GM18498 (cell line): ENCODE results near the gene ZSCAN9.
A peak's percentile ranks its signal among the peaks of the same experiment; 100 is the strongest.

ENCODE experiments used
- ATAC-seq: cut with Tn5 transposase; IDR thresholded peaks from one replicate; pipeline ENCODE4 v1.9.1; 2021; ENCODE audit warnings: mild to moderate bottlenecking, moderate library complexity; ENCODE audit not compliant: unreplicated experiment

ZSCAN9 gene

DNA sequence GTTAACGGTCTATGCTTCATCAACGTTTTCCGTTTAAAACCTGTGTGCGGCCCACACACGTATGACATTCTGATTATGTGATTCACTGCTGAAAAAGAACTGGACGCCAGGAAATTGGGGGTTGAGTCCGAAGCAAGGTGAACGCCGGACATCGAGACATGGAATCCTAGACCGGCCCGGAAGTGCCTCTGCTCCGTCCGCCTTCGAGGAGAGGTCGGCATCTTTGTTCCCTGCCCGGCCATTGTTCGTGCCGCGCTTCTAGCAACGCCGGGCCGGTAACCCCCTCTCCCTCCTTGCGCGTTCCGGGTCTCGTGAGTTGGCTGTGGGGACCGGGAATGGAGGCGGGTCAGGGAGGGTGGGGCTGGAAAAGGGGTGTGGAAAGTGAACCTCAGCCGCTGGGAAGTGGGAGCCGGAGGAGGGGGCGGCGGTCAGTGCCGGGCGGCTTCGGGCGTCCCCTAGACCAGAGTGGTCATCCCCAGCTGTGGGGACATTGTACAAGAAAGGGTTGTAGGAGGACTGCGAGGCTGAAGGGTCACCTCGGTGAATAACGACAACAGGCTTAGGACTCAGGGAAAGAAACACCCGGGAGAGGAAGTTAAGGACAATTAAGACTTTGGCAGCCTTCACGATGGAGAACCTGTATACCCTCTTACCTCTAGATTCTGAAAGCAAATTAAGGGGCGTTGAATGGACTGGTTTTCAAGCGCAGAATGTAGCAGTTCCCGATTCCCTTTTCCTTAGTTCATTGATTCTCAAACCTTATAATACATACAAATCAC is at the start of gene ZSCAN9:
ZSCAN9 (plus strand) TSS at position 220 of the 779 bp plus-strand sequence. CDS start 1,810 bp downstream, outside the sequence.
- ATAC-seq, result peak; percentile 95

DNA sequence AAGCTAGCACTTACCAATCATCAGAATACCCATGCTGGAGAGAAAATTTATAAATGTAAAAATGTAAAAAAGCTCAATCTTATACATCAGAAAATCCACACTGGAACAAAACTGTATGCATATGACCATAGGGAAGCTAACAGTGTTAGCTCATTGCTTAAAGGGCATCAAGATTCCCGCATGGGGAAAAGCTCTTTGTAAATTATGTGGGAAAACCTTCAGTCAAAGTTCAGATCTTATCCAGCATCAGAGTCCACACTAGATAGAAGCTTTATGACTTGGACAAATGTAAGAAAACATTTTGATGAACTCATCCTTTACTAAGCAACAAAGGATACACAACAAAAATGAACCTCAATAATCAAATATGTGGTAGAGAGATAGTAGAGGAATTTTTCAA is 48.7 kb upstream of the ZSCAN9 start:
- ATAC-seq, result no peak

DNA sequence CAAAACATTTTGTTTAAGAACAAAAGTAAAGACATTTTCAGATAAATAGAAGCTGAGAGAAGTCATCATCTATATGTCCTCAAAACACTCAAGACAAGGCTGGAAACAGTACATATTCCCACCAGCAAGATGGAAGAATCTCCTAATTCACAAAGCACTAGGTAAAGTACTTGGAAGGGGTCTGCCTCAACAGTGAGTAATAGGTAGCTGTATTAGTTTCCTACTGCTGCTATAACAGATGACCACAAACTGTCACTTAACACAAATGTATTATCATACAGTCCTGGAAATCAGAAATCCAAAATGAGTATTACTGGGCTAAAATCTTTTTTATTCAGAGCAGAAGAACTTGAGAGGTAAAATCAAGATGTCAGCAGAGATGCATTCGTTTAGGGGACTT is 42.8 kb upstream of the ZSCAN9 start:
- ATAC-seq, result no peak

DNA sequence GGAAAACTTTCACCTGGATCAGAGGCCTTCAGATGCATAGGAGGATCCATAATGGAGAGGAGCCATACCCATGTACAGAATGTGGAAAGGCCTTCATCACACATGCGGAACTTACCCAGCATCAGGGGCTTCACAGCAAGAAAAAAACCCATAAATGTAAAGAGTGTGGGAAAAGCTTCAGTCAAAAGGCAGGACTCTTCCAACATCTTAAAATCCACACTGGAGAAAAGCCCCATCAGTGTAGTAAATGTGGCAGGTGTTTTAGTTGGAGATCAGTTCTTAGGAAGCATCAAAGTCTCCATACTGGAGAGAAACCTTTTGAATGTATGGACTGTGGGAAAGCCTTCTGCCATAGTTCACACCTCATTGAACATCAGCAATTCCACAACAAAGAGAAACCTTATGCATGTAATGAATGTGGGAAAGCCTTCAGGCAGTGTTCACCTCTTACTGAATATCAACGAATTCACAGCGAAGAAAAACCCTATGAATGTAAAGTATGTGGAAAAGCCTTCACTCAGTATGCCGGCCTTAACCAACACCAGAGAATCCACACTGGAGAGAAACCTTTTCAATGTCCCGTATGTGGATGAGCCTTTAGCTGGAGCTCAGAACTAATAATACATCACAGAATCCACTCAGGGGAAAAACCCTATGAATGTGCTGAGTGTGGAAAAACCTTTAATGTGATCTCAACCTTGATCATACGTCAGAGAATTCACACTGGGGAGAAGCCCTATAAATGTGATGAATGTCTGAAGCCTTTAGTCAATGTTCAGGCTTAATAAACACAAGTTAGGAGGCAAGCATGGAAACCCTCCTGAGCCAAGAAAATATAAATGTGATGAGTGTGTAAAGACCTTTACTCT is 36.7 kb upstream of the ZSCAN9 start:
- no peak for ATAC-seq

DNA sequence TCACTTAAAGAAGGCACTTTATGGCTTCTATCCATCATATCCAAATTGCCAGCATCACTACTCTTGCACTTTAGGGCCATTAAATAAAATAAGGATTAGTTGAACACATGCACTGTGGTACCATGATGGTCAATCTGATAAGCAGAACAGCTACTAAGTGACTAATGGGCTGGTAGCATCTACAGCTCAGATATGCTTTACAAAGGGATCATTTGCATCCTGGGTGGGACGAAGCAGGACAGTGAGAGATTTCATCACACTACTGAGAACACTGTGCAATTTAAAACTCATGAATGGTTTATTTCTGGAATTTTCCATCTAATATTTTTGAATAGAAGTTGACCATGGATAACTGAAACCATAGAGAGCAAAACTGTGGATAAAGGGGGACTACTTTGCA is 25.1 kb upstream of the ZSCAN9 start:
- ATAC-seq, result no peak

DNA sequence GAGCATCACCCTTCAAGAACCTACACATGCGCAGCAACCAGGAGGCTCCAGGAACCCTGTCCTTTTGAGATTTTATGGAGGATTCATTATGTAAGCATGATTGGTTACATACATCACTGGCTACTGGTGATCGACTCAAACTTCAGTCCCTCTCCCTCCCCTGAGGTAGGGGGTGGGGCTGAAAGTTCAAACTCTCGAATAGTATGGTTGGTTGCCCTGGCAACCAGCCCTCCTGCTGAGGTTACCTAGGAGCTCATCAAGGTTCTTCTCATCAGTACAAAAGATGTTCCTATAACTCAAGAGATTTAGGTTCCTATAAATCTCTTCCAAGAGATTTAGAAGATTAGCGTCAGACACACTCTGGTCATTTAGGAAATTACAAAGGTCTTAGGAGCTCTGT is 21.9 kb upstream of the ZSCAN9 start:
- no peak for ATAC-seq

DNA sequence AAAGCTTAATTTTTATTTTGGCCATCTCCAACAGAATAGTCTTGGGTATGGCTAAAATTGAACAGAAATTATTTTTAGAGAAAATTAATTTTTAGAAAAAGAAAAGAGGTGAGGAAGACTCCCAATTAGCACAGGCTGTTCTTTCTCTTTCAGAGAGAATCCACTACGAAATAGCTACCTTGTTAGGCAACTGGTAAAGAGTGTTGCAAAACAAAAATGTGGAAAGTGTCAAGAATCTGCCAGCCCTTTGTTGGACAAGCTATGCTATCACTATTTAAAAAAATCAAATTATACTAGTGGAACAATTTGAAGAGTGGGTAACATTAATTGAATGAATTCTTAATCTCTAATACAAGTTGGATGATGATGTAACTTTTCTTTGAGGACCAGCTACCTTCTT is 19.2 kb upstream of the ZSCAN9 start:
- ATAC-seq, result no peak

DNA sequence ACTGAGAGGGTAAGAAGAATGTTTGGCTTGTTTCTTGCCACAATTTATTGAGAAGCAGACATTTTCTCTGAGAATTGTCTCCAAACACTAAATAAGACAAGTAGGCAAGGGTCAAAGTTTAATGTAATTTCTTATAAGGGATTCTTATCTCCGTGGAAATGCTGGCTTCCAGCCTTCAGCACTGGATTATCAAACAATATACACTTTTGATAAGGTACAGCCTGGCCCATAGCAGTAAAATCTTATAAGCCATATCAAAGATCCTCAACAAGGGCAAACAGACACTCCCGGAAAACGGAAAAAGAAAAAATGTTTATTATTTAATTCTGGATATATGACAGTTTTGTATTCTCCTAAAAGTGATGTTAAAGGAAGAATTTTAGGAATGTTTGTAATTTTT is 18.5 kb upstream of the ZSCAN9 start:
- no peak for ATAC-seq

DNA sequence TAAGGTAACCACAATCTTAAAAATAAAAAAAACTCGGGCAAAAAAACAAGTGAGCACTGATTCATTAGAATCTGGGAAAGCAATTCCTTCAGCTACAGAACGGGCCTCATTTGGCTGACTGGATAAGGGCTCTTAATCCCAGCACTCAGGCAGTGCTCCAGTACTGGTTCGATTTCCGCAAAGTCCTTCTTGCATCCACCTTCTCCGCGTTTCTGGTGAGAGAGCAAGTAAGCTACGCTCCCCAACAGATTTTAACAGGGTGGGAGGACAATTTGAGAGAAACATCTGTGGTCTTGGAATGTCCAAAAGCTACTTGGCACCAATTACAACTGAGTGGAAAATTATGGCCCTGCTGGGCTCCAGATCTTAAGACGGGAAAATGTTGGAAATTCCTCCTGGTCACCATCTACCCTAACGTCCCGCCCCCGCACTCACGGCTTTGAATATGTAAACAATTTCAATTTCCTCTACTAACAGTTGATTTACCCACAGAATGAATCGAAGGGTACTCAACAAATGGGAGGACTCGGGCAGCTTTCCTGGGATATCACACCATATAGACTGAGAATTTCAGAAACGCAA is 18.1 kb upstream of the ZSCAN9 start:
- no peak for ATAC-seq

DNA sequence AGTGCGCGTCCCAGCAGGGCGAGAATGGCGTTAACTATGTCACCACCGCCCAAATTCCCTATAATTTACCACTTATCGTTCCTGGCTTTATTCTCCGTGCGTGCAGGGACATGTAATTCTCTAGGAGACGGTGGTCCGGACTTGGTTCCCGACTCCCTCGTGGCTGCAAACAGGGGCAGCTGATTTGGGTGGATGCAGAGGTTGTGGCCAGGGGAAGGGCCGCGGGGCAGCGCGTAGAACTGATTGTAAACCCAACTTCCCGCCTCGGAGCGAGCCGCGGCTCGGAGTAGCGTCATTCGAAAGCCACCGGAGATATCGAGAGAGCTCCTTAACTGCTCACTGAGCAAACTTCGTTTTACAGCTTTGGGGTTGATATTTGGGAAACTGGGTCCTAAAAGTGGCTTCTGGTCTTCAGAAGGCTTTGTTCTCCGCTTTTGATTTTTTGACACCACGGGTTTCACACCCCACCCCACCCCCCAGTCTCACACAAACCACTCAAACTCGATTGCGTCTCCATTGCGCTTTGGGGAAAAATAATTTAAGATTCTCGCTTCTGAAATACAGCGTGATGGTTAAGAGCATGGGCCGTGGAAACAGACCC is 17.5 kb upstream of the ZSCAN9 start:
- no peak for ATAC-seq

DNA sequence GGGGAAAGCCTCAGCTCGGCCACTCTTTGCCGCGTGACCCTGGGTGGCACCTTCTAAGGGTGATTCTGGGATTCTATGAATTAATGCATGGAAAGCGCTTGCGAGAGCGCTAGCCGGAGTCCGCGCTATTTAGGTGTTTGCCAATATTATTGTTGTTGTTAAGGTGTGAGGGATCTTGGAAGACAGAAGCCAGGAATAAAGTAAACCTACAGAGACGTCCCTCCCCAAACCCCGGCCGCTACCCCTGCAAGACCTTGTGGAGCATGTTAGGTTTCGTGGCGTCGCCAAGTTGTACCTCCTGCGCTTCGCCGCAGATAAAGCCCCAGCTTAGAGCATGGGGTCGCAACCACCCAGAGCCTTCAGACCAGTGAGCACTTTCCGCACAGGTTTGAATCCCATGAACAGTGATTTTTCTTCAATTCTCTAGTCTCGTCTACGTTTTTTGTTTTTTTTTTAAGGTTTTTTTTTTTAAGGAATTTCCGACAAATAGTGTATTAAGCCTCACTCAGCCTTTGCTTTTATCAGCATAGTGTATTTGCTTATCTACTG is 16.9 kb upstream of the ZSCAN9 start:
- ATAC-seq, result no peak

DNA sequence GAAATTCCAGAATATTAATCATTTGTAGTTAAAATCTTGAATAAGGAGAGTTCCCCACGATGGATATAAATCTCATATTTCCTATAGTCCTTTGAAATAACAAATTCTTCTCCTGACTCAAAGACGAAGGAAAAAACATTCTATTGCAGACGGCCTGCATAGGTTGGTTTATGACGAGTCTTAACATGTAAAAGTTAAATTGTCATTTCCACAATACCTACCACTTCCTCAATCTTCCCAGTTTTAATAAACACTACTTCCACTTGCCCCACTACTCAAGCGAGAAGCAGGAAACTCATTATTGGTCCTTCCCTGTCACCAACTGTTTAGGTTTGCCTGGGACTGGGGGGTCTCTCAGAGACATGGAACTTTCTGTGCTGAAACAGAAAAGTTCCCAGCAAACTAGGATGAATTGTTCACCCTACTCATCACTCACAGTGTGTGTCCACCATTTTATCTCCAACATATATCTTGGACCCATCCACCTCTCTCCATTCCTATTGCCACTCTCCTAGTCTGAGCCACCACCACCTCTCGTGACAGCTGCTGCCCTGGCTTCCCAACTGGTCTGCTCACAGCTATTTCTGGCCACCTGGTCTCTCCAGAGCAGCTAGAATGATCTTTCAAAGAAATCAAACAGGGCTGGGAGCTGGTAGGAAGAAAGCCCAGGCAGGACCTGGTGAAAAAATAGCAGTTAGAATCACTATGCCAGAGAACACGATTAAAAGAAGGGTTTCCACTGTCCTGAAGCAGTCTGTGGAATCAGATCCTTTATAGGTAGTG is 15.1 kb upstream of the ZSCAN9 start:
- ATAC-seq, result no peak

DNA sequence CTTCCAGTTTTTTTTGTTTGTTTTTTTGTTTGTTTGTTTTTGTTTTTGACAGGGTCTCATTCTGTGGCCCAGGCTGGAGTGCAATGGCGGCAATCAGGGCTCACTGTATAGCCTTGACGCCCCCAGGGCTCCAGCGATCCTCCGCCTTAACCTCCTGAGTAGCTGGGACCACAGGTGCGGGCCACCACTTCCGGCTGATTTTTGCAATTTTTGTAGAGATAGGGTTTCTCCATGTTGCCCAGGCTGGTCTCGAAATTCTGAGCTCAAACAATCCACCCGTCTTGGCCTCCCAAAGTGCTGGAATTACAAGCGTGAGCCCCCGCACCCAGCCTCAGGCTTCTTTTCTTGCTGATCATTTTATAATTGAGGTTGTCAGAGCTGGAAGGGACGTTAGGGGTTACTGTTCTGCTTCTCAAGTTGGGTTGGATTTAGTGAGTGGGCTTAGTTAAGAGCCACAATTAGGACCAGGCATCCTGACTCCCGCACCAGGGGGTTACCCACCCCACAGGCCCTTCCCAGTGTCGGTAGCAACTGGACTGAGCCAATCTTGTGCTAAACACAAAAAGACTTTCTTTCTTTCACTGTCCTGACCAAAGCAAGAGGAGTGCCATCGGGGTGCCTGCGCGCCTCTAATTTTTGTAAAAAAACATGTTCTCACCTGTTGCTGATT is 13.1 kb upstream of the ZSCAN9 start:
- ATAC-seq, result no peak

DNA sequence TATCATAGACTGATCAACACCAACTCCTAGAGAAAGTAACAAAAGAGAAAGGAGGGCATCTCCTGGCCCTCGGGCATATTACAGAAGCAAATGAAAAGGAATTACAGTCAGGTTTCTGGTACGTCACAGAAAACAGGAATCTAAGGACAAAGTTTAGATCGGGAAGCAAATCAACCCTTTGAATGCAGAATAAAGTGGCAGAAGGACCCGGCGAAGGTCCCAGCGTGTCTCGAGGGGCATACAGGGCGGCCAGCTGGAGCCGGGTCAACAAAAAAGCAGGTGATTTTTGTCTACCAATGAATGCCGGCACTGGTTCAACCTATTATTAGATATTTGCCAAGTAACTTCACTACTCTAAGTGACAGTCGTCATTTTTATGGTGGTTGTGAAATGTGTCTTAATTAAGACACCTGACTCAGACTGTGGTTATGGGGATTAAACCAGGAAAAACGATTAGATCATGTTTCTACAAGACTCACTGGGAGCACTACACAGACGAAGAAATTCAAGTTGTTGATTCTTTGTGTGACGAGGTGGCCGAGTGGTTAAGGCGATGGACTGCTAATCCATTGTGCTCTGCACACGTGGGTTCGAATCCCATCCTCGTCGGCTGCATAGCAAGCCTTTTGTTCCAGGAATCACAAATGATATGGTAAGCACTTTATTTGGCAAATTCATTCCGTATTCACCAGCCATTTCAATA is 12.4 kb upstream of the ZSCAN9 start:
- ATAC-seq, result peak; percentile 67

DNA sequence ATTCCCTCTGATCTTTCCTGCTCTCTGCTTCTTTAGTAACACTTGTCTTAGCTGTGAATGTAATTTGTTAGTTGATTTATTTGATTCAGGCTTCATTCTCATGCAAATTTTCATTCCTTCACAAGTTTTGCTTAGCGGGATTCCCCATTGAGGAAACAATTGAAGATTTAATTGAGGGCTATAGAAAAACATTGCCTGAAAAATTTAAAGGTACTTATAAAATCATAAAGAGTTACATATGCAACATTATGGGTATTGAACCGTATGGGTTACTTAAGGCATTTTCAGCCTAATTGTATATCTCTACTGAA is 11.9 kb upstream of the ZSCAN9 start:
- ATAC-seq, result no peak

DNA sequence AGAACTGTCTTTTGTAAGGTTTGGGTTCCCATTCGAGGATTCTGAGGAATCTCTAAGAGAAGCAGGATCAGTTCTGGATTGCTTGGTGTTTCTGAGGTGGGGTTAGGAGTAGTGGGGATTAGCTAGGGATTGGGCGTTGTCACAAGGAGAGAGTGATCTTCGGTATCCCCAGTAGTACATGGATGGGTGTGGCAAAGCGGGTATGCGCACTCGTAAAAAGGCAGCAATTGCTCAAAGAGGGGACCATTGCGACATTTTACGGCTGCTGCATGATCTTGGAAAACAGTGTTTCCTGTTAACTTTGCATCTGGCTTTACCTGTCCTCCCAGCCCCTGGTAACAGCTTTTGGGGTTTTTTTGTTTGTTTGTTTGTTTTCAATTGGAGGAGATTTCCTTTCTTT is 9.7 kb upstream of the ZSCAN9 start:
- ATAC-seq, result no peak

DNA sequence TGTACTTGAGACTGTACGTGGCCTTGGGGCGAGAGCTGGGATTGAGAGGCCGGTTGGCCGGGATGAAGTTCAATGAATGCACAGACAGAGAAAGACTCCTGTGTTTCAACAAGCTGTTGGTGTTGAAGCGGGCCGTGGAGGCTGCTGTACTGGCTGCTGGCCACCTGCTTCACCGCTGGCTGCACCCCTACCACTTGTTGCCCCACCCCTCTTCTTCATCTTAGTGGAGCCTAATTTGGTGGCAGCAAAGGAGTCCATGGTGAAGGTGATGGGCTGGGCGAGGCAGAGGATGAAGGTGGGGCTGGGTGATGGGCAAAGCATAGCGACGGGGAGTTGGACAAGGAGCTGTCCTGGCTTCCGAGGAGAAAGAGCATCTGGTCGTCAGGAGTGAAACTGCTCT is 7.2 kb upstream of the ZSCAN9 start:
- no peak for ATAC-seq

DNA sequence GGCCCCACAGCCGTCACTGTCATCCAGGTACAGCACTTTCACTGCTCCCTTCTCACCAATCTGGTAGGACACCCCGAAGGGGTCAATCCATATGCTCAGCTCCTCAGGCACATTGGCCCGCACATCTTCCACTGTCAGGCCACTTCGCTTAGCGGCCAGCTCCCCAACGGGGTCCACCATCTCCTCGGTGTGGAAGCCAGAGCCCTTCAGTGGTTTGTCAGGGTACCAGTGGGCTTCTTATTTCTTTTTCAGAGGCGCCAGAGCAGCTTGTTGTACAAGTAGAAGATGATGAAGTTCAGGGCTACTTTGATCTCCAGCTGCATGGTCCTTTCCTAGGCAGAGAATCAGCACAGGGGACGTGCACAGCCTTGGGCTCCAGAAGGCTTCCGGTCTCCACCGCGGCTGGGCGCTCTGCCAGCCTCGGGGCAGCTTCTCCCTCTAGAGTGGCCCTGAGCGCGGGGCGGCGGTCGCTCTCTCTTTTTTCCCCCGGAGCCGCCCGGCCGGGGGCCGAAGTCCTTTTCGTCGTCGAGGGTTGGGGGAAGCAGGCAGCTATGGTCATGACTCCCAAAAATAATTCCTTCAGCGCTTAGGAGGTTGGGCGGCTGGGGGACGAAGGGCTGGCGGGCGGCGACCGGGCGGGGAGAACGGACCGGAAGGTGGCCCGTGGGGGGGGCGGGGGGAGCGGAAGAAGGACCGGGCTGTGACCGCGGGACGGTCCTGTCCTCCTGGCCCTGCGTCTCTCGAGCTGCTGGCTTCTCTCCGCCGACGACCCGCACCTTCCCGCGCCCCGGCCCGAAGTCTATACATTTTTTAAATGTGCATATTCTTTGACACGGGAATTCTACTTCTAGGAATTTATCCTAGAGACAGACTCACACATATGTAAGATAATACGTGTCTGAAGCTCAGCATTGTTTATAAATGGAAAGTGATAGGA is 6.5 kb upstream of the ZSCAN9 start:
- peak; percentile 82 for ATAC-seq
